G401 (cell line): Measurements from ENCODE around the gene HSDL1. TPM values are rescaled to one million over a fixed set of nuclear protein-coding genes. Genes with fewer than 3 reads are reported as not detected.

Experiments
- DNase-seq: peaks from one replicate; pipeline ENCODE4 v3.0.0-alpha.2; 2015; ENCODE audit warnings: low spot score
- in situ Hi-C: cut with HindIII; loops from 2 replicates; pipeline ENCODE4 v1.10.0; 2016; ENCODE audit warnings: low sequenced_read_pairs, mixed read lengths
- total RNA-seq: library from RNA; depleted of rRNA; stranded (reverse); fragments of >200 nt; shearing (Covaris generic); gene quantifications from 2 replicates; pipeline ENCODE4 v1.2.3, GENCODE V29; 2014

The HSDL1 gene
- total RNA-seq, 1 experiment from 2014 or later = 37.9 TPM

DNA sequence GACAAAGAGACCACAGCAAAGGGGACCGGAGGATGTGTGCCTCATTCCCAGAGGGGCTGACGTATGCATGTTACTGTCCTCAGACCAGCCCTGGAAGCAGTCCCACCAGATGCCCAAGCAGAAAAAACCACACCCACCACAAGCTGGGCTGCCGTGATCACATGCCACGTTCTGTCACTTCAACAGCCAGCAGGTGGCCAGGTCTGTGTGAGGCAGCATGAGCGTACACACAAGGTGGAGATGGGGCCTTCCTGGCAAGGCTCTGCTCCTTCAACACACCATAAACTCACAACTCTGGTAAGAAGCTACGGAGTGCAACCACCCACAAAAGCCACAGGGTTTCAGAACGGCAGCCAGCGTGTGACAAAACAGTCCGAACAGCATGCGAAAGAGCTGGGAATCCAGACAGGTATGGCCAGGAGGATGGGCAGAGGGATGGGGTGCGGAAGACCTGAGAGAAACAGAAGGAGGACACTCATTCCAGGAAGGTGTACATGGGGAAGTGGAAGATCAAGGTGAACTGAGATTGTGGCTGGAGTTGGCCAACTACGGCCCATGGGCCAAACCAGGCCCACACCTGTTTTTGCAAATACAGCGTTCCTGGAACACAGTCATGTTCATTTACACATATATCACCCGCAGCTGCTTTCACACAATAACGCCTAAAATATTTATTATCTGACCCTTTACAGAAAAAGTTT is 56.1 kb downstream of the HSDL1 start:
- DNase-seq = peak; percentile 62
- in situ Hi-C loops = loop anchor here (10.0 kb wide), 1 partner anchor 56 kb away; the partner anchor contains the start of genes DNAAF1 and HSDL1

DNA sequence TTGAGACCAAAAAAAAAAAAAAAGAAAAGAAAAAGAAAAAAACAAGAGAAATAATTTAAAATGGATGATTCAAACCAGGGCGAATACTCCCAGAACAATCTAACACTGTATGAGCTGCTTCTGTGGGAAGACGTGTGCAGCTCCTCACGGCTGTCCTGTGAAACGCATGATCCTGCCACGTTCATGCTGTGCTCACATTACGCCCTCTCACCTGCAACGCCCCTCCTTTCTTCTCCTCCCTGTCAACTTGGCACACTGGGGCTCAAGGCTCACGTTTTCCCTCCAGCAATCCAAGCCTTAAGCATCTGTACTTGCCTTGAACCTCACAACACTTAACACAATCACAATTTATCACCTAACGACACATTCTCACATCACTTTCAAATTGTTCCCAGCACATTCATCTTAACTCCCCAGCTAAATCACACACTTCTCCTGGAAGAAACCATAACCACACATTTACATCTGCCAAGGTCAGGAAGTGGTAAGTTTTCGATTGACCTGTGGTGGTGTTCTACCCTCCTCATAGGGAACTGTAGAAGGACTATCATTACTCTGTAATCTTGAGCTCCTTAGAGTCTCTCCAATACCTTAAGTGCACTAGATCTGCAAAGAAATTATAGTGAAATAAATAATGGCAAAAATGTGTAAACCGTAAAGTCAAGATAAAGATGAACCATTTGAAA is 57.4 kb downstream of the HSDL1 start:
- in situ Hi-C loops = loop anchor here (10.0 kb wide), 1 partner anchor 57 kb away; the partner anchor contains the start of genes DNAAF1 and HSDL1
- peak; percentile 58 for DNase-seq

DNA sequence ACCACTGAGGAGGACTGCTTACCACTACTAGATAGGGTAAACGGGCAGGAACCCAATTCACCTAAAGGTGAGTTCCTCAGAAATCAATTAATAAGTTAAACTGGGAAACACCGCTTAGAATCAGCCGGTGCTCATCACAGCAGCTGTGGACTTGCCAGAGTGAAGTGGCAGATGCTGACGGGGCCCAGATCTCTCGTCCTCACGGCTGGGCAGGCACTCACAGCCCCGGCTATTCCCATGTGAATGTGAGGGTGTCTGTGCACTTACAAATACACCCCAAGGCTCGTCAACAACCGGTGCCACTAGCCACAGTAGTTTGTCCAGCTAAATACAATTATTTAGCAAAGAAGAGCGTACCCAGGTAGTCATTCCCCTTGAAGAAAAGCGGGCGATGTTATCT is 58.0 kb downstream of the HSDL1 start:
- in situ Hi-C loops = loop anchor here (10.0 kb wide), 1 partner anchor 58 kb away; the partner anchor contains the start of genes DNAAF1 and HSDL1
- DNase-seq = no peak

DNA sequence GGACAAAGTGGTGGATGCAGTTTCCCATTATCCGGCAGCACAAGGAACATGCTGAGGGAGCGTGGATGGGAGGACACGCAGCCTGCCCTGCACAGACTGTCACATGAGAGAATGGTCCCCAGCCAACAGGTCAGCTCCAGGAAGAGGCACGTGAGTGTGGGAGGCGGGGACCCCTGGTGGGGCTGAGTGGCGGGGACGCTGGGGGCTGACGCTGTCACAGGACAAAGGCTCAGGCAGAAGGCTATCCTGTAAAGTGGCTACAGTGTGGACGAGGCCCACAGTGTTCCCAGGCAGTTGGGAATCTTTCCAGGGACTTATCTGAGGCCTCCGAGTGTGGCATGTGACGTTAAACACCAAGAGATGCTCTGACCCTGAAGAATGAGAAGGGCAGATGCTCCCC is 58.6 kb downstream of the HSDL1 start:
- in situ Hi-C loops = loop anchor here (10.0 kb wide), 1 partner anchor 58 kb away; the partner anchor contains the start of genes DNAAF1 and HSDL1

DNA sequence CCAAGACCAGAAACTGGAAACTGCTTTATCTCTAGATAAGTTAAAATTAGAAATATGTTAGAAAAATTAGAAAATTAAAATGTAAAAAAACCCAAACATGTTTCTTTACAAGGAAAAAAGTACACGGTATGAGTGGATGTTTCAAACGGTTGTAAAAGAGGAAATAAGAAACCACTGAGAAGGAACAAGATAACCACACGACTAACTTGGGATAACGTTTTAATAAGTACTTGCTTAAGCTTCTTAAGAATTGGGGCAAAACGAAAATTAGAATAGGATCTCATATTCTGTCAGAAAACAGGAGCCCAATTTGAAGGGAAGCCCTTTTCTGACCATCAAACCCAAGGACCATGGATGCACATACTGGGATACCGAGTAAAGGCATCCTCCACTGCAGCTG is 59.2 kb downstream of the HSDL1 start:
- DNase-seq = no peak
- in situ Hi-C loops = loop anchor here (10.0 kb wide), 1 partner anchor 59 kb away; the partner anchor contains the start of genes DNAAF1 and HSDL1

More for the DNA sequence above, 58.6 kb downstream of the HSDL1 start:
- DNase-seq = no peak

DNA sequence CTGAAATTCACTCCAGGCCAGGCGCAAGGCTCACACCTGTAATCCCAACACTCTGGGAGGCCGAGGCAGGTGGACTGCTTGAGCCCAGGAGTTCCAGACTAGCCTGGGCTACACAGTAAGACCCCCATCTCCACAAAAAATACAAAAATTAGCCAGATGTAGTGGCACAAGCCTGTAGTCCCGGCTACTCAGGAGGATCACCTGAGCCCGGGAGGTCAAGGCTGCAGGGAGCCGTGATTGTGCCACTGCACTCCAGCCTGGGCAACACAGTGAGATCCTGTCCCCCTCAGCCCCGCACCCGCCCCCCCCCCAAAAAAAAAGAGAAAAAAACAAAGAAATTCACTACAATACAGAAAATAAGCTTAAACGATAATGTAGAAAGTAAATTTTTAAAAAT is 59.7 kb downstream of the HSDL1 start:
- in situ Hi-C loops = loop anchor here (10.0 kb wide), 1 partner anchor 60 kb away; the partner anchor contains the start of genes DNAAF1 and HSDL1
- no peak for DNase-seq

DNA sequence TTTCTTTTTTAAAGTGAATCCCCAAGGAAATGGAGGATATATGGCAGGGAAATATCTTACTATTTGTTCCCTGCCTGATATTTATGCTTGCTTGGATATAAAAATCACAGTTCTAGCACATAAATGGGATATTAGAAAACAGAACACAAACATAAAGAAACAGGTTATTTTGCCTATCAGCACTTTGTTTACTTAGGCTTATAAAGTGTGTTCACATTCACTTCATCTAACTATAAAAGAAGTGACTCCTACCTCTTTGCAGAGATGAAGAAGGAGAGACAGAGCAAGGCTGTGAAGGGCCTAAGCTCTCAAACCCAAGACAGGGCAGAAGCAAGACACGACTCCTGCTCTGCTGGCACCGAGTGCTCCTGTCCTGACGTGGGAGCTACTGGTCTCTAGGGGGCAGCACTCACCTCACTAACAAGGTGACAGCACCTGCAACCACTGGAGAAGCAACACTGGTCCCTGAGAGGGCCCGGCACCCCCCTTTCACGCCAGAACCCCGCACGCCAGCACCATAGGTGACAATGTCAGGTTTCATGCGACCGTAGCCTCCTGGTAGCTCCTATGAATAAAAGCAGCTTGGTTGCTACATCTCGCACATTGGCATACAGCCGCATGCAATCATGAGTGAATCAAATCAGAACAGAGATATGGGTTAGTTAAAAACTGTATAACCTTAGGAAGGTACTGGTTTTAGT is 60.3 kb downstream of the HSDL1 start:
- peak; percentile 77 for DNase-seq
- in situ Hi-C loops = loop anchor here (10.0 kb wide), 1 partner anchor 60 kb away; the partner anchor contains the start of genes DNAAF1 and HSDL1

DNA sequence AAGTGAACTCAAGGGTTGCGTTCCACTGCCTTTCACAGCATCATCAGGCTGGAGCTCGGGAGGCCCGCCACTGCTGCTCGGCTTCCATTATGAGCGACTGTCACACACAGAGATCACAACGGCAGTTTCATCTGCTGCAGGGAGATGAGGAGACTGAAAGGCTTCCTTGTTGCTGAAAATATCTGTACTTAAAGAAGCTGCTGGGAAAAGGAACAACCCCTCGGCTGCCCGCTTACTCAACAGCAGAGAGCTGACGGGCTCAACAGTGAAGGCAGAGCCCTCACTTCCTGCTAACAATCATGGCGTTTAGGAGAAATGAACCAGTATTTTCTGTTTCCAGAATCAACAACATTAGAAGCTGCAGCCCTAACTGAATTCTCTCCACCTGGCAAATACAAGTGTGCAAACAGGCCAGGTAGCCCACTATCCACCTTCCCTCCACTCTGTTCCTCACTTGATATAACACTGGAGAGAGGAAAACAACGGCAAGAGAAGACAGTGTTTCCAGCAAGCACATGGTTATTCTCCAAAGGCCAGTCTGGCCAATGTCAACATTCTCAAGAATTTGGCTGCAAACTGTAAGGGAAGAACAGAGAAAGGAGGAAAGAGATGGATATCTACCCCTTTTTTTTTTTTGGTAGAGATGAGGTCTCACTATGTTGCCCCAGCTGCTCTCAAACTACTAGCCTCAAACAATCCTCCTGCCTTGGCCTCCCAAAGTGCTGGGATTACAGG is 62.0 kb downstream of the HSDL1 start:
- in situ Hi-C loops = loop anchor here (10.0 kb wide), 1 partner anchor 62 kb away; the partner anchor contains the start of genes DNAAF1 and HSDL1
- DNase-seq = no peak

DNA sequence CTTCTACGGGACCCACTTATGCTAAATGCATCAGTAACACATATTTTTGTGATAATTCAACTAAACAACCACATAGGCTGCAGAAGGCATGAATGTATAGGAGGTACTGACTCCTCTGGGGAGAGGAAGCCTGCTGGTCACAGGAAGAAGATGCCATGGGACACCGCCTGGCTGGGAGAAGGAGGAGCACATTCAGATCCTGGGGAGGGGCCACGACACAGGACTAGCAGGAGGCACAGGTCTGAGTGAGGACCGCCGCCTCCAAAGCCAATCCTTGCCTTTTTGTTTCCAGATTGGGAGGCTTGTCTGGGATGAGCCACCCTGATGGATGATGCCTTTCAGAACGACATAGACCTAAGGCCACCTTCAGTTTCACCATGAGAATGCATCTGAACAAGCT is 62.9 kb downstream of the HSDL1 start:
- no peak for DNase-seq
- in situ Hi-C loops = loop anchor here (10.0 kb wide), 1 partner anchor 63 kb away; the partner anchor contains the start of genes DNAAF1 and HSDL1

DNA sequence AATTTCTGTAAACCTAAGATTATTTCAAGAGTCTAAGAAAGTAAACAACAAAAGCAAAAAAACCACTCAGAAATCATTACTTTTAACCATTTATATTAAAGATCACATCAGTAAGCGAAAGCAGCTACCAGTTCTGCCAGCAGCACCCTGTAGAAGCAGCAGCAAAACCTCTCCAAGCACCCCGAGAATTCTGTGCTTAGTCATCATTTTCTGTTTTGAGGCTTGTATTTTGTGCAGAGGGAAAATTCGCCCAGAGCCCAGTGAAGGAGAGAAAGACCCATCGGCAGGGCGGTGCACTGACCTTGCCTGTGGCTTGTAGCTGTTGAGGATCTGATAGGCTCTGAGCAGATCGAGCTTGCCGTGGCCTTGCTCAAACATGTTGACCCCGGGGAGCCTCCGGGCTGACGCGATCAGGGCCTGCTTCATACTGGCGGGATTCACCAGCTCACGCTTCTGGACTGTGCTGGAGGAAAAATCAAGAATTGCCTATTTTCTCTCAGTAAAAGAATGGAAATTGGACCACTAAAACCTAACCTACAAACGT is 63.5 kb downstream of the HSDL1 start:
- in situ Hi-C loops = loop anchor here (10.0 kb wide), 1 partner anchor 63 kb away; the partner anchor contains the start of genes DNAAF1 and HSDL1

DNA sequence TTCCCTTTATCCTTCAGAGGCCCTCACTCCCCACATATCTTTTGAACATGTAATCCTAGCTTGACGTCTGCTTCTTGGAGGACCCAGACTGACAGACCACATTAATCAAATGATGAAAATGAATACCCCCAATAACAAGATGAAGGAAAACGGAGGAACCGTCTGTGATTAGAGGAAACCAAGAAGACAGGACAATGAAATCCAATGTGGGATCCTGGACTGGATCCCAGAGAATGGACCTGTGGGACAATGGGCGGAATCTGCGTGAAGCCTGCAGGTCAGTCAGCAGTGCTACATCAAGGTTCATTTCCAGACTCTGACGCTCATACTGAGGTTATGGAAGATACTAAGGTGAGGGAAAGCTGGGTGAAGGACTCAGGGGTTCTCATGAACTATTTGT is 64.2 kb downstream of the HSDL1 start:
- no peak for DNase-seq
- in situ Hi-C loops = loop anchor here (10.0 kb wide), 1 partner anchor 64 kb away; the partner anchor contains the start of genes DNAAF1 and HSDL1

More for the DNA sequence above, 63.5 kb downstream of the HSDL1 start:
- no peak for DNase-seq

DNA sequence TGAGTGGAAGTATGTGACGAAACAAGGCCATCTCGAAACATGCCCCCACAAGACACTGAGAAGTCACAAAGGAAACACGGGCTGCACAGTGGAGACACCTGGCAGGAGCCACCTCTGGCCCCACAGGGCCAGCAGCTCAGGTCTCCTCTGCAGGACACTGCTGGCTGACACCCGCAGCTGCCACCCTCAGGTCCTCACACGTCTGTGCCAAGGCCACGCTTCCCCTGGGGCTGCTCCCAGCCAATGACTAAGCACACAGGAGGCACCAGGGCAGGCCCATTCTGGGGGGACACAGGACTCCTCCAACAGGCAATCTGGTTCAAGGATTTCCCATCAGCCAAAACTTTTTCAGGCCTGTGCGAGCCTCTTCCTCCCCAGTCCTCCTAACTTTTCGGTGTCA is 64.6 kb downstream of the HSDL1 start:
- in situ Hi-C loops = loop anchor here (10.0 kb wide), 1 partner anchor 64 kb away; the partner anchor contains the start of genes DNAAF1 and HSDL1
- no peak for DNase-seq

DNA sequence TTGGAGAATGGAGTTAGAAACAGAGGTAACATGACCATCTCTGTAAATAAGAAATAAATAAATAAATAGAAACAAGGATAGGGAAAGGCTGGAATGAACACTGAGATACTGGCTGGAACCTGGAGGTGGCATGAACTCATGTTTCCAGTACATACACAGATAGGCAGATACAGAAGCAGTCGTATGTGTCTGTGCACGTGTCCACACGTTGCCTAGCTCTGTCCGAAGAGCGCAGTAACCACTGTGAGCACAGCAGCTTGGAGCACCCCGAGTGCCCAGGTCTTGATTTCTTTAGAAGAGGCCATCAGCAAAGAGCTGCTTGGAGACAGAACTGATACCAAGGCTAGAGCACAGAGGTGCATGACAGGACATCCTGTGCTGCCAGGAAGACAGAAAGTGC is 65.3 kb downstream of the HSDL1 start:
- in situ Hi-C loops = loop anchor here (10.0 kb wide), 1 partner anchor 65 kb away; the partner anchor contains the start of genes DNAAF1 and HSDL1
- DNase-seq = no peak

DNA sequence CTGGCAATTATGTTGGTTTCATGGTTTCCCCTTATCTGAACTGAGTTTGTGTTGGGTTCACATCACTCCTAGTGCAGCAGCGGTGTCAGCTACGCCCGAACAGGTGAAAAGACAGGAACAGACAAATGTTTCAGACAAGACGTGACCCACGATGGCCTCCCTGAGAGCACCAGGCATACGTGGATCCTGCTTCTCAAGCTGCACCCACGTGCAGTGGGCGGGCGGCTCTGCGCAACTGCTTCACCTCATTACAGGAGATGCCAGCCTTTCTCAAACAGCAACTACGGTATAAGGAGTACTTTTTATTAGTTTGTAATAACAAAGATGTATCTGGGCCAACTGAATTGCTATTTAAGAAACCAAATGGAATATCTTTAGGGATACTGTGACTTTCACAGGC is 69.6 kb downstream of the HSDL1 start:
- in situ Hi-C loops = no loop called here
- no peak for DNase-seq

DNA sequence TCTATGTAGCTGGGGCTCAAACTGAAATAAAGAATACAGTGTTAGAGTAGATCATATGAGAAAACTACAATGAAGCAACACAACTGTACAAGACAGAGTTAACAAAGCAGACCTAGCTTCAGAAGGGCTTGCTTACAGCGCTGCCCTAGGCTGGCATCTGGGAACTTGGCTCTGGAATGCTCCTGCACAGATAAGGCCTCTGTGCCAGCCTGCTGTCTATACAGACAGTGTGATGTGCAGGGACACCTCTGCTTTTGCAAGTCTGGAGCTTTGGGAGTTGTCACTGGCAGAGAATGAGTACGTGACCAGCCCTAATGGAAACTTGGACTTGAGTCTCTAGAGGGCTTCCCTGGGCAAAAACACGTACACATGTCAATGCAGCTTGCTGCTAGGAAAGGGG is 70.3 kb downstream of the HSDL1 start:
- no peak for DNase-seq
- in situ Hi-C loops = no loop called here
